ENCODE measurements around the gene TMEM184C.
A peak's percentile ranks its signal among the peaks of the same experiment; 100 is the strongest.

The TMEM184C gene

GRCh38 chr4:147678106-147678505, 60.9 kb downstream of the TMEM184C start:
- Histone ChIP-seq H3K4me3 (ENCODE audit: low read length) (no peak overlapping the region), H3K9ac (ENCODE audit: low read length) (no peak overlapping the region), H3K36me3 (ENCODE audit: control insufficient read depth, insufficient read depth, low read length) (no peaks in the 10 kb centered on the region), H3K4me1 (ENCODE audit: control insufficient read depth, insufficient read depth, low read length) (no peaks in the 10 kb centered on the region), H3K27me3 (ENCODE audit: control insufficient read depth, insufficient read depth, low read length) (no peaks in the 10 kb centered on the region), H3K9me3 (ENCODE audit: control insufficient read depth, low read length) (no peaks in the 10 kb centered on the region)

- Histone ChIP-seq H3K4me3 (ENCODE audit: low read length) (no peak overlapping the region), H3K36me3 (ENCODE audit: control insufficient read depth, insufficient read depth, low read length) (no peaks in the 10 kb centered on the region), H3K9ac (ENCODE audit: low read length) (no peak overlapping the region), H3K27me3 (ENCODE audit: control insufficient read depth, insufficient read depth, low read length) (no peaks in the 10 kb centered on the region), H3K9me3 (ENCODE audit: control insufficient read depth, low read length) (no peaks in the 10 kb centered on the region), H3K4me1 (ENCODE audit: control insufficient read depth, insufficient read depth, low read length) (no peaks in the 10 kb centered on the region)
Observed at GRCh38 chr4:147678796-147679549, 61.8 kb downstream of the TMEM184C start.

GRCh38 chr4:147682755-147683154, 65.6 kb downstream of the TMEM184C start:
- Histone ChIP-seq H3K27me3 (ENCODE audit: control insufficient read depth, insufficient read depth, low read length) (no peaks in the 10 kb centered on the region), H3K4me1 (ENCODE audit: control insufficient read depth, insufficient read depth, low read length) (no peaks in the 10 kb centered on the region), H3K36me3 (ENCODE audit: control insufficient read depth, insufficient read depth, low read length) (no peaks in the 10 kb centered on the region), H3K9ac (ENCODE audit: low read length) (peak overlapping the region; percentile 97), H3K4me3 (ENCODE audit: low read length) (peak overlapping the region; percentile 95), H3K9me3 (ENCODE audit: control insufficient read depth, low read length) (no peaks in the 10 kb centered on the region)

GRCh38 chr4:147683188-147683591, 66.0 kb downstream of the TMEM184C start:
- Histone ChIP-seq H3K27me3 (ENCODE audit: control insufficient read depth, insufficient read depth, low read length) (no peaks in the 10 kb centered on the region), H3K9ac (ENCODE audit: low read length) (peak overlapping the region; percentile 97), H3K4me3 (ENCODE audit: low read length) (peak overlapping the region; percentile 95), H3K4me1 (ENCODE audit: control insufficient read depth, insufficient read depth, low read length) (no peaks in the 10 kb centered on the region), H3K36me3 (ENCODE audit: control insufficient read depth, insufficient read depth, low read length) (no peaks in the 10 kb centered on the region), H3K9me3 (ENCODE audit: control insufficient read depth, low read length) (no peaks in the 10 kb centered on the region)

GRCh38 chr4:147683717-147684700, 66.8 kb downstream of the TMEM184C start, which contains the start of gene PRMT9:
PRMT9 (minus strand) TSS chr4:147684163; CDS start chr4:147683987, 176 bp downstream.
- peak within 1 kb of the TSS; percentile 97 for H3K9ac ChIP-seq (ENCODE audit: low read length)
- no peaks in the 10 kb centered on the region for H3K36me3 ChIP-seq (ENCODE audit: control insufficient read depth, insufficient read depth, low read length)
- no peaks in the 10 kb centered on the region for H3K4me1 ChIP-seq (ENCODE audit: control insufficient read depth, insufficient read depth, low read length)
- no peaks in the 10 kb centered on the region for H3K27me3 ChIP-seq (ENCODE audit: control insufficient read depth, insufficient read depth, low read length)
- no peaks in the 10 kb centered on the region for H3K9me3 ChIP-seq (ENCODE audit: control insufficient read depth, low read length)
- H3K4me3 ChIP-seq (ENCODE audit: low read length), result peak within 1 kb of the TSS; percentile 95

- Histone ChIP-seq H3K9ac (ENCODE audit: low read length) (no peak overlapping the region), H3K36me3 (ENCODE audit: control insufficient read depth, insufficient read depth, low read length) (no peaks in the 10 kb centered on the region), H3K27me3 (ENCODE audit: control insufficient read depth, insufficient read depth, low read length) (no peaks in the 10 kb centered on the region), H3K4me3 (ENCODE audit: low read length) (no peak overlapping the region), H3K9me3 (ENCODE audit: control insufficient read depth, low read length) (no peaks in the 10 kb centered on the region), H3K4me1 (ENCODE audit: control insufficient read depth, insufficient read depth, low read length) (no peaks in the 10 kb centered on the region)
Observed at GRCh38 chr4:147689067-147689466, 71.9 kb downstream of the TMEM184C start.

GRCh38 chr4:147691820-147692219, 74.6 kb downstream of the TMEM184C start:
- Histone ChIP-seq H3K9me3 (ENCODE audit: control insufficient read depth, low read length) (no peaks in the 10 kb centered on the region), H3K27me3 (ENCODE audit: control insufficient read depth, insufficient read depth, low read length) (no peaks in the 10 kb centered on the region), H3K9ac (ENCODE audit: low read length) (no peak overlapping the region), H3K36me3 (ENCODE audit: control insufficient read depth, insufficient read depth, low read length) (no peaks in the 10 kb centered on the region), H3K4me1 (ENCODE audit: control insufficient read depth, insufficient read depth, low read length) (no peaks in the 10 kb centered on the region), H3K4me3 (ENCODE audit: low read length) (no peak overlapping the region)

- Histone ChIP-seq H3K36me3 (ENCODE audit: control insufficient read depth, insufficient read depth, low read length) (no peaks in the 10 kb centered on the region), H3K9me3 (ENCODE audit: control insufficient read depth, low read length) (no peaks in the 10 kb centered on the region), H3K4me3 (ENCODE audit: low read length) (no peak overlapping the region), H3K4me1 (ENCODE audit: control insufficient read depth, insufficient read depth, low read length) (no peaks in the 10 kb centered on the region), H3K9ac (ENCODE audit: low read length) (no peak overlapping the region), H3K27me3 (ENCODE audit: control insufficient read depth, insufficient read depth, low read length) (no peaks in the 10 kb centered on the region)
Observed at GRCh38 chr4:147693218-147693617, 76.0 kb downstream of the TMEM184C start.

- H3K27me3 ChIP-seq (ENCODE audit: control insufficient read depth, insufficient read depth, low read length), result no peaks in the 10 kb centered on the region
- H3K36me3 ChIP-seq (ENCODE audit: control insufficient read depth, insufficient read depth, low read length), result no peaks in the 10 kb centered on the region
- H3K4me3 ChIP-seq (ENCODE audit: low read length), result no peak overlapping the region
Observed at GRCh38 chr4:147696866-147697265, 79.7 kb downstream of the TMEM184C start.

GRCh38 chr4:147704846-147705245, 87.6 kb downstream of the TMEM184C start:
- H3K4me1 ChIP-seq (ENCODE audit: control insufficient read depth, insufficient read depth, low read length), result no peaks in the 10 kb centered on the region
- H3K27me3 ChIP-seq (ENCODE audit: control insufficient read depth, insufficient read depth, low read length), result no peaks in the 10 kb centered on the region
- no peaks in the 10 kb centered on the region for H3K9me3 ChIP-seq (ENCODE audit: control insufficient read depth, low read length)
- no peaks in the 10 kb centered on the region for H3K36me3 ChIP-seq (ENCODE audit: control insufficient read depth, insufficient read depth, low read length)
- no peak overlapping the region for H3K9ac ChIP-seq (ENCODE audit: low read length)
- H3K4me3 ChIP-seq (ENCODE audit: low read length), result no peak overlapping the region

More at GRCh38 chr4:147696866-147697265, 79.7 kb downstream of the TMEM184C start:
- Histone ChIP-seq H3K9me3 (ENCODE audit: control insufficient read depth, low read length) (no peaks in the 10 kb centered on the region), H3K9ac (ENCODE audit: low read length) (no peak overlapping the region), H3K4me1 (ENCODE audit: control insufficient read depth, insufficient read depth, low read length) (no peaks in the 10 kb centered on the region)

GRCh38 chr4:147707892-147708672, 90.9 kb downstream of the TMEM184C start:
- no peak overlapping the region for H3K4me3 ChIP-seq (ENCODE audit: low read length)
- no peak overlapping the region for H3K9ac ChIP-seq (ENCODE audit: low read length)
- no peaks in the 10 kb centered on the region for H3K36me3 ChIP-seq (ENCODE audit: control insufficient read depth, insufficient read depth, low read length)
- no peaks in the 10 kb centered on the region for H3K9me3 ChIP-seq (ENCODE audit: control insufficient read depth, low read length)
- no peaks in the 10 kb centered on the region for H3K27me3 ChIP-seq (ENCODE audit: control insufficient read depth, insufficient read depth, low read length)
- no peaks in the 10 kb centered on the region for H3K4me1 ChIP-seq (ENCODE audit: control insufficient read depth, insufficient read depth, low read length)
